Left renal pelvis (tissue), 4 donors: Measurements from ENCODE around the gene RPS15A. TPM values are rescaled to one million over a fixed set of nuclear protein-coding genes. Genes with fewer than 3 reads are reported as not detected.
"Not testable (repeated sequence)": the region's sequence is repeated elsewhere in the genome, so short reads cannot be mapped to it uniquely, and the experiment has no call there.

Experiments used
- DNase-seq, 4 donors: peaks; one replicate each; pipeline ENCODE4 v3.0.0-alpha.2; 2013; ENCODE audit warnings: low read depth in 4 of 4, low spot score in 3 of 4
- polyA plus RNA-seq, 4 donors: library from polyadenylated mRNA; unstranded; fragments of 120-200 nt; gene quantifications; one replicate each; pipeline ENCODE4 v1.2.1, GENCODE V29; 2013; ENCODE audit not compliant: insufficient read length in 4 of 4

The RPS15A gene
- polyA plus RNA-seq, 4 donors, result 1,951 to 2,301 (median 2,194) TPM

DNA sequence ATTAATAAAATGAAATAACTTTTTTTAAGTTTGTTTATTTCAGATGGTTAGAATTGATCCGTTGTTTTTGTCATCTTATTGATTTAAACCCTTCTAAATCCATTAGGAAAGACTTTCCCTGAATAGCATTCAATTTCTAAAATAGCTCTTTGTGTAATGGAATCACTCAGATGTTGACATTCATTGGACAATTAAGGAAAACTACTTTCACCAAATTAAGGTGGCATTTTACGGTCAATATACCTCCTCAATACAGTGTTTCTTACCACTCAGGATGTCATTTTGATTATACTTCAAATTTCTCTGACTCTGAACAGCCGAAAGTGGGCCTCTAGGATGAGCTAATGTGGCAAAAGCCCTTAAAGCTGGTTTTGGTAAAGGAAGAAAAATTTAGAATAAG, 9.4 kb upstream of the RPS15A start:
- DNase-seq, result no peak

DNA sequence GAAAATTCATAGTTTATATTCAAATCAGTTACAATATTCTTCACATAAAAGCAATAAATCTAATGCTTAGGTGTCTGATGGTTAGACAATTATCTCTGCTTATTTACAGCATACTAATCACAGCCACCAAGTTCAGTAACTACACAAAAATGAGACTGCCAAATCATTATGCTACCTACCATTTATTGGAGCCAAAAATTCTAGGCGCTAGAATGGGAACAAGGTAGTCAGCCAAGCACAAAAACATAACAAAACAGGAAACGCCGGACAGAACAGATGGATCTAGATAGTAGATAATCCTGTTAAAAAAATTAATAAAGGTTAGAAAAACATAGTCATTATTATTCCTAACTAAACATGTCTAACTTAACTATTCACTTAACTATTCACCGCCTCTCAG, 7.6 kb upstream of the RPS15A start:
- DNase-seq, result no peak

DNA sequence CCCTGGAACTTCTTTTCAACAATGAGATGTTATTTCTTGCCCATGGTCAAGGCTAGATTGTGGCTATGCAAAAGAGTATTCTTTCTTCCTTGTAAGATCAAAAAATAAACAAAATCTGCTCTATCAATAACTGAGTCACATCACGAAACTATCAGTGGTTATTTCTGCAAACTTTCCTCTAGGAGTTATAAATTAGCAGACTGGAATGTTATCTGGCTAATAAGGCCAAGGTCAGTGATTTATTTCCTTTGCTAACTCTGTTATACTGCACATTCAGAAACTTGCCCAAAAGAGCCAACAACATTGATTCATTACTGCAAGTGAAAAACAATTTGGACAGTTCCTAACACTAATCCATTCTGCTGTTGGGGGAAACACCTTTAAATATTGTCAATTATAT, 6.2 kb upstream of the RPS15A start:
- no peak for DNase-seq

DNA sequence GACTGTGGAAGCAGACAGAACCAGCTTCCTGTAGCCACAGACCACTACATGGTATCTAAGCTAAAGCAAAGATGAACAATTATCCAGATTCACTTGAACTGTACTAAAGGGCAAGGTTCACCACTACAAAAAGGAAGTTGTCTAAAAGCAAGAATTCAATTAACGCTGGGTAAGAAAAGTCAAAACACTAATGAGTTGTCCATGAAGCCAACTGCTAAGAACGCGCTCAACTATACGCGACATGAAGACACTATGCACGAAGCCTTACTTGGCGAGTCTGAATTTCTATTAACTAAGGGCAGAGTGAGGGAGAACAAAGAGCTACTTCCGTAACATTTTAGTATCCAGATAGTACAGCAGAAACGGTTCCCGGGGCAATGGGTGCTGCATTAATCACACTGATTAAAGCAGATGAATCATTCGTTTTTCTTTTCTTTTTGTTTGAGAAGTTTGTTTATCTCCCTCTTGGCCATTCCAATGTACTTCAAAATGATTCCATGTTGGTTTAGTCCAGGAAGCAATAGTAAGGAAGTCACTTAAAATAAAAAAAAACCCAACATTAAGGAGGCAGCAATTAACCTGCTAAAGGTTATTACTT, 2.8 kb upstream of the RPS15A start:
- DNase-seq, result no peak

DNA sequence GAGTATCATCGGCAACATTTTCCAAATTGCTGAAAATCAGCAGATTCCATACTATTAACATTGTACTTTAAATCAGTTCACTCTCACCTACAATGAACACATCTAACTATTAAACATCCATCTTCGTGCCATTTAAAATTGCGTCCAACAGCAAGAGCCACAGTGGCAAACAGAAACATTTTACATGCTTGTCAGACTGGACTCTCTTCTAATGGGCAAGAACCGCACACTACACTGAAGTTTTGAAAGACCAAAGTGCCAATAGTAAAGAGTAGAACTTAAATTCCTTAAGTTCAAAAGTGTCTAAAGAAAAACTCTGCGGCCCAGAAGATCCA, 652 bp downstream of the RPS15A start:
- DNase-seq, result no peak

- DNase-seq, result no peak
These were observed 1.2 kb downstream of the RPS15A start for GRCh38 chr16:18788828-18789514.

DNA sequence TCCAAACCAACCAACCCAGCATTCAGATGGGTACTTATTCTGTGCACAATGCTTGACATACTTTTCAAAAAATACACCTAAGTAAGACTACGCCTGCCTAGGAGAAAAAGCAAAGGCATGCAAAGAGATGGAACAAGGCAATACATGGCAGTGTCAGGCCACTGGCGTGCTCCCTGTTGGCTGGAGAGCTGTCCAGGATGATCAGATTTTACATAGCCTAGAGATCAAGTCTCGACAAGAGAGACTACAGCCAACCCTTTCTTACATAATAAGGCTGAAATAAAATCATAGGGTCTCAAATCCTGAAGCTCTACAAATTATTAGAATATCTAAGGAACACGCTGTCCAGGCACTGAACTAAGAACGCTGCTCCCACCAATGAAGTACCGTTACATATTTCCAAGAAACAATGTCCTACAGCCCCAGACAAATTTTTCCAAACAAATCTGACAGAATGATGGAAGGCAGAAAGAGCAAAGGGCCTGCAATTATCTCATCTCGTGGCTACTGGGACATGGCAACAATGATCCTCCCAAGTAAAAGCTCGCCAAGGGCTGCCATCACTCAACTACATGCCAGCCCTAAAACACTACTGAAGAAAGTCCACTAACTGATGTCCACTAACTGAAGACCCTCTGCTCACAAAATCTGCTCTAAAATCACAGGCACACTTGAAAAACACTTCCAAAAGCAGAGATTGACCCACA, 5.1 kb downstream of the RPS15A start:
- DNase-seq, result no peak

DNA sequence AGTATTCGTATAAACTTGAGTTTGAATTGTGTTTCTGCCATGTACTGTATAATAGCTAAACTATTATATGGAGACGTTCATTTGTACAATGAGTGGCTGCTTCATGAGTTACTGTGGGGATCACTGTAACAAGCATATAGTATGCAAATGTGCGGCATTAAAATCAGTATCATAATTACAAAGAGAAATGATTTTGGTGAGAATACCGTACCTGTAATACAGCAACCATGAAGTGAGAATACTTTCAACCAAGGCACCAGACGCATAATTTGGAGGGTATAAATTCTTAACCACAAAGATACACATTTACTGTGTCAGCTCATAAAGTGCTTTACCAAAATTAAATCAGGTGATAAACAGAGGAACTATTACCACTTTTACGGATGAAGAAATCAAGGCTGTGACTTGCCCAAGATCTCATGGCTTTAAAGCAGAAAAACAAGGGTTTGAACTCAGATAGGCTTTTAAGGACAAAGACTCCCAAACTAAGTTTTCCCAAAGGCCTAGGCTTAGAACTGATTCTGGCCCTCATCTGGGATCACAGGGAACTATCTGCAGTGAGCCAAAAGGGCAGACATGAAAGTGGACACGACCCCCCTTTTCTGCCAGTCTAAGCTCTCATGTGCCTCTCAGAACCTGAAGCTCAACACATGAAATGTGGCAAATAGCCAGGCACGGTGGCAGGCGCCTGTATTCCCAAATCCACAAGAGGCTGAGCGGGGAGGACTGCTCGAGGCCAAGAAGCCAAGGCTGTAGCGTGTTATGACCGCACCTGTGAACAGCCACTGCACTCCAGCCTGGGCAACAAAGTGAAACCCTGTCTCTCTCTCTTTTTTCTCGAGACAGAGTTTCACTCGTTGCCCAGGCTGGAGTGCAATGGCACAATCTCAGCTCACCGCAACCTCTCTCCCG, 6.4 kb downstream of the RPS15A start:
- no peak for DNase-seq

DNA sequence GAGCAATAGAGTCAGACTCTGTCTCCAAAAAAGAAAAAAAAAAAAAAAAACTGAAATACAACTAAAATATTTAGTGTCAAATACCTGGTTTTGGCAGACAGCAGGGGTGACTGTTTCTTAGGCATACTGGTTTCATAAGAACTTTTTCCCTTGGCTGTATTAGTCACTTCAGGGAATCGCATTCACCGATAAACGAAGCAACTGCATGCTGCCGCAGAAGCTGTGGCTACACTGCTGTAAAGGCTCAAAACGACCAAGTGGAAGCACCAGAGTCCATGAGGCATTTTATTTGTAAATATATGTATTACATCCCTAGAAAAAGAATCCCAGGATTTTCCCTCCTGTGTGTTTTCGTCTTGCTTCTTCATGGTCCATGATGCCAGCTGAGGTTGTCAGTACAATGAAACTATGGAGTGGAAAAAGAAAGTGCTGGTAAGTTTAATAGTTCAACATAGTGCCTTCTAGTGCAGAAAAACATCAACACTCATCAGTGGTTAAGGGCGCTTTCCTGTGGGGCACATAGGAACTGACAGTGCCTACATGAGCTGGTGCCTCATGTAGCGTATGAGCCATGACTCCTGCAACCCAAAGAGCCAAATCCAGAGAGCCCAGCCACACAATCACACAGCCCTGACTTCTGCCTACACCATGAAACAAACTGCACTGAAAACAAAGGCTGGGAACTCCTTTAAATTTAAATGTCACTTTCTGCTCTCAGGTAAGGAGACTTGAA, 7.3 kb downstream of the RPS15A start:
- DNase-seq, result no peak

GRCh38 chr16:18781232-18781631, 8.9 kb downstream of the RPS15A start:
- DNase-seq, result not testable (repeated sequence)

- DNase-seq, result not testable (repeated sequence)
These were observed 9.6 kb downstream of the RPS15A start for GRCh38 chr16:18780460-18781026.

DNA sequence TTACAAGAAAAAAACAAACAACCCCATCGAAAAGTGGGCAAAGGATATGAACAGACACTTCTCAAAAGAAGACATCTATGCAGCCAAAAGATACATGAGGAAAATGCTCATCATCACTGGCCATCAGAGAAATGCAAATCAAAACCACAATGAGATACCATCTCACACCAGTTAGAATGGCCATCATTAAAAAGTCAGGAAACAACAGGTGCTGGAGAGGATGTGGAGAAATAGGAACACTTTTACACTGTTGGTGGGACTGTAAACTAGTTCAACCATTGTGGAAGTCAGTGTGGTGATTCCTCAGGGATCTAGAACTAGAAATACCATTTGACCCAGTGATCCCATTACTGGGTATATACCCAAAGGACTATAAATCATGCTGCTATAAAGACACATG, 12.5 kb downstream of the RPS15A start:
- DNase-seq, result not testable (repeated sequence)

GRCh38 chr16:18776334-18776733, 13.8 kb downstream of the RPS15A start:
- DNase-seq, result not testable (repeated sequence)

DNA sequence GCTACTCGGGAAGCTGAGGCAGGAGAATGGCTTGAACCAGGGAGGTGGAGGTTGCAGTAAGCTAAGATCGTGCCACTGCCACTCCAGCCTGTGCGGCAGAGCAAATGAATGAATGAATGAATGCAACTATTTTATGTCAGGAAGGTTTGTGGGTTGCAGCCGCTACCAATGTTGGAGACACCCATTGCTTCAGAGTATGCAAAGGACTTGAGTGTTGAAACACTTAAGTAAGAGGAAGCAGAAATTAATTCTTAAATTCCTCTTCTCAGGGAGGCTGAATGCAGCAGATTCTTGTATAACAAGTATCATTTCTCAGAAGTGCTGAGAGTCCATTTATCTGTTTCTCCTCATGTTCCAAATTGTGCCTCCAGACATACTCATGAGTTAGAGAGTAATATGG, 15.5 kb downstream of the RPS15A start:
- DNase-seq, result not testable (repeated sequence)

- not testable (repeated sequence) for DNase-seq
These were observed 18.0 kb downstream of the RPS15A start for GRCh38 chr16:18772171-18772570.

- not testable (repeated sequence) for DNase-seq
These were observed 19.7 kb downstream of the RPS15A start for GRCh38 chr16:18770336-18770962.

DNA sequence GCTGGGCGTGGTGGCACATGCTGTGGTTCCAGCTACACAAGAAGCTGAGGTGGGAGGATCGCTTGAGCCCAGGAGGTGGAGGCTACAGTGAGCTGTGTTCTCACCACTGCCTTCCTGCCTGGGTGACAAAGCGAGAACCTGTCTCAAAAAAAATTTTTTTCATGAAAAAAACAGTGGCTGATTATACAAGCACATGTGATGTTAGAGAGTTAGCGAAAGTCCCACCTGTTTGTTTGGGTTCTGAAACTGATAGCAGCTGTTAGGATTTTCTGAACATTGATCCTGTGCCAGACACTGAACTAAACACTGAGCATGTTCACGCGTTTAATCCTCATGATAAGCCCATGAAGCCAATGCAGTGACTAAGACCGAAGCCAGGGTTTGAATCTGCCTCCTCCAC, 22.9 kb downstream of the RPS15A start:
- DNase-seq, result not testable (repeated sequence)

DNA sequence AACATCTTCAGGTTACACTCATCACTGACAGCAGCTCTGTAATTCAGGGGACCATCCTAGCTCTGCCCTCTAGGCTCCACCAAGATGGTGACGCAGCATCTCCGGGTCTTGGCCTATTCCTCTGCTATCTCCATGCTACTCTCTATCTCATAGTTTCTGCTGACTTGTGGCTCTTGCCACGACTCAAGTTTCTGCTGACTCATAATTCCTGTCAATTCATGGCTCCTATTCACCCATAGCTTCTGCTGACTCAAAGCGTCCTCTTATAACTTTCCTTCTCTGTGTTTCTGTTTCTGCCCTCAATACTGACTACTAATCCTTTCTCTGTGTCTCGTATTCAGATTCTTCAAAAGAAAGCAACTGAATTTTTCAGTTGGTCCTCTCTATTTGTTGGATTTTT, 27.4 kb downstream of the RPS15A start:
- not testable (repeated sequence) for DNase-seq
